HUES6 (cell line): ENCODE results near the gene RASGEF1B.
A peak's percentile ranks its signal among the peaks of the same experiment; 100 is the strongest.
"Not testable (repeated sequence)": the region's sequence is repeated elsewhere in the genome, so short reads cannot be mapped to it uniquely, and the experiment has no call there.

Experiments
- H3K27ac ChIP-seq: 2 replicates; pipeline ENCODE4 v1.7.0; 2013; ENCODE audit warnings: low read depth, mild to moderate bottlenecking, low read length, inconsistent platforms
- H3K27me3 ChIP-seq: 2 replicates; pipeline ENCODE4 v1.6.1; 2013; ENCODE audit warnings: low read length; ENCODE audit not compliant: control insufficient read depth, insufficient read depth
- H3K36me3 ChIP-seq: 2 replicates; pipeline ENCODE4 v1.6.1; 2013; ENCODE audit warnings: low read length; ENCODE audit not compliant: control insufficient read depth, insufficient read depth
- H3K4me1 ChIP-seq: 2 replicates; pipeline ENCODE4 v1.6.1; 2013; ENCODE audit warnings: low read length; ENCODE audit not compliant: control insufficient read depth, insufficient read depth
- H3K4me3 ChIP-seq: 2 replicates; pipeline ENCODE4 v1.5.1; 2013; ENCODE audit warnings: low read depth, low read length
- H3K9ac ChIP-seq: one replicate; pipeline ENCODE4 v1.6.1; 2013; ENCODE audit warnings: mild to moderate bottlenecking, low read length
- H3K9me3 ChIP-seq: 2 replicates; pipeline ENCODE4 v1.6.1; 2013; ENCODE audit warnings: low read depth, low read length; ENCODE audit not compliant: control insufficient read depth, insufficient read depth

Gene RASGEF1B

GRCh38 chr4:81473331-81474265, 1.9 kb upstream of the RASGEF1B start:
- not testable (repeated sequence) for H3K27ac ChIP-seq

GRCh38 chr4:81472281-81473182, 825 bp upstream of the RASGEF1B start:
- no peak overlapping the region for H3K27ac ChIP-seq
- no peaks in the 10 kb centered on the region for H3K9me3 ChIP-seq
- H3K36me3 ChIP-seq = no peaks in the 10 kb centered on the region
- peaks cover 19% of the 10 kb centered on the region for H3K27me3 ChIP-seq
- H3K9ac ChIP-seq = peak overlapping the region; percentile 39
- H3K4me1 ChIP-seq = peaks cover 22% of the 10 kb centered on the region
- peak overlapping the region; percentile 88 for H3K4me3 ChIP-seq

More at GRCh38 chr4:81473331-81474265, 1.9 kb upstream of the RASGEF1B start:
- Histone ChIP-seq H3K4me1 (peaks cover 22% of the 10 kb centered on the region), H3K27me3 (peaks cover 19% of the 10 kb centered on the region)
- H3K9ac ChIP-seq, H3K4me3 ChIP-seq, H3K9me3 ChIP-seq, H3K36me3 ChIP-seq: not testable (repeated sequence)

- H3K4me1 ChIP-seq = peaks cover 22% of the 10 kb centered on the region
- H3K9ac ChIP-seq = peak overlapping the region; percentile 75
- no peaks in the 10 kb centered on the region for H3K36me3 ChIP-seq
- peaks cover 19% of the 10 kb centered on the region for H3K27me3 ChIP-seq
- H3K27ac ChIP-seq = peak overlapping the region; percentile 39; the same call in 1 of the 2 replicates
- no peaks in the 10 kb centered on the region for H3K9me3 ChIP-seq
- H3K4me3 ChIP-seq = peak overlapping the region; percentile 88
Observed at GRCh38 chr4:81471298-81471587, 464 bp downstream of the RASGEF1B start.

GRCh38 chr4:81470456-81471297, 1.0 kb downstream of the RASGEF1B start:
- H3K9ac ChIP-seq = peak overlapping the region; percentile 75

GRCh38 chr4:81469781-81470455, 1.8 kb downstream of the RASGEF1B start:
- H3K27ac ChIP-seq = no peak overlapping the region
- H3K9ac ChIP-seq = peak overlapping the region; percentile 75
- H3K4me1 ChIP-seq = peaks cover 22% of the 10 kb centered on the region
- H3K36me3 ChIP-seq = no peaks in the 10 kb centered on the region
- H3K4me3 ChIP-seq = peak overlapping the region; percentile 88
- H3K27me3 ChIP-seq = peaks cover 19% of the 10 kb centered on the region
- H3K9me3 ChIP-seq = no peaks in the 10 kb centered on the region

More at GRCh38 chr4:81470456-81471297, 1.0 kb downstream of the RASGEF1B start:
- H3K27me3 ChIP-seq = peaks cover 19% of the 10 kb centered on the region
- H3K9me3 ChIP-seq = no peaks in the 10 kb centered on the region
- H3K4me3 ChIP-seq = peak overlapping the region; percentile 88
- no peaks in the 10 kb centered on the region for H3K36me3 ChIP-seq
- peaks cover 22% of the 10 kb centered on the region for H3K4me1 ChIP-seq
- H3K27ac ChIP-seq = no peak overlapping the region

DNA sequence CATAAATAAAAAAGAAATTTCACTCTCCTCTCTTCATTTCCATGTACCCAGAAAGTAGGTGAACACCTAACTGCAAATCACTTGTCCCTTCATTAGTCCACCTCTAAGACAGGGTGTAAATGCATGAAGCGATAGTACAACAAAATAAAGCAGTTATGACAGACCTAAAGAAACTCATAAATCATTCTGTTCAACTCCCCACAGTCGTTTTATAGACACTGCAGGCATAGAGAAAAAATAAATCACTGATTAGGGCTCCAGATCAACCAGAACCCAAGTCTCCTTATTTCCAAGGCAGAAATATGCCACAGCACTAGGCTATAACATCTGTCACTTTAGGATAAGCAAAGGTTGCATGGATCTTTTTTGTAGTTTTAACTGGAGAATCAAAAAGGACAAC, 3.0 kb downstream of the RASGEF1B start:
- H3K9ac ChIP-seq = no peak overlapping the region
- H3K9me3 ChIP-seq = no peaks in the 10 kb centered on the region
- H3K27ac ChIP-seq = no peak overlapping the region
- no peak overlapping the region for H3K4me3 ChIP-seq
- H3K36me3 ChIP-seq = no peaks in the 10 kb centered on the region
- peaks cover 19% of the 10 kb centered on the region for H3K27me3 ChIP-seq
- H3K4me1 ChIP-seq = peaks cover 14% of the 10 kb centered on the region

DNA sequence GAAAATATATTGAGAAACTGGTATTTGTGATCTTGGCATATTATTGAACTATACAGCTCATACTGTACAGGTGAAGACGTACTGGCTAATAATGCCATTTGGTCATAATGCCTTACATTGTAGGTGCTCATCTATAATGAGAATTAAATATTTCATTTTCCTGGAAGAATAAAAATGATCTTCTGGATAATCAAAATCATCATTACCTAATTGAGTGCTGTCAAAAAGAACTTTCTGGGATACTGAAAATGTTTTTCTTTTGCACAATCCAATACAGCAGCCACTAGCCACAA, 4.1 kb downstream of the RASGEF1B start:
- H3K9ac ChIP-seq = no peak overlapping the region
- peaks cover 7% of the 10 kb centered on the region for H3K4me1 ChIP-seq
- no peaks in the 10 kb centered on the region for H3K36me3 ChIP-seq
- H3K27me3 ChIP-seq = peaks cover 19% of the 10 kb centered on the region
- H3K9me3 ChIP-seq = no peaks in the 10 kb centered on the region
- no peak overlapping the region for H3K27ac ChIP-seq
- no peak overlapping the region for H3K4me3 ChIP-seq

DNA sequence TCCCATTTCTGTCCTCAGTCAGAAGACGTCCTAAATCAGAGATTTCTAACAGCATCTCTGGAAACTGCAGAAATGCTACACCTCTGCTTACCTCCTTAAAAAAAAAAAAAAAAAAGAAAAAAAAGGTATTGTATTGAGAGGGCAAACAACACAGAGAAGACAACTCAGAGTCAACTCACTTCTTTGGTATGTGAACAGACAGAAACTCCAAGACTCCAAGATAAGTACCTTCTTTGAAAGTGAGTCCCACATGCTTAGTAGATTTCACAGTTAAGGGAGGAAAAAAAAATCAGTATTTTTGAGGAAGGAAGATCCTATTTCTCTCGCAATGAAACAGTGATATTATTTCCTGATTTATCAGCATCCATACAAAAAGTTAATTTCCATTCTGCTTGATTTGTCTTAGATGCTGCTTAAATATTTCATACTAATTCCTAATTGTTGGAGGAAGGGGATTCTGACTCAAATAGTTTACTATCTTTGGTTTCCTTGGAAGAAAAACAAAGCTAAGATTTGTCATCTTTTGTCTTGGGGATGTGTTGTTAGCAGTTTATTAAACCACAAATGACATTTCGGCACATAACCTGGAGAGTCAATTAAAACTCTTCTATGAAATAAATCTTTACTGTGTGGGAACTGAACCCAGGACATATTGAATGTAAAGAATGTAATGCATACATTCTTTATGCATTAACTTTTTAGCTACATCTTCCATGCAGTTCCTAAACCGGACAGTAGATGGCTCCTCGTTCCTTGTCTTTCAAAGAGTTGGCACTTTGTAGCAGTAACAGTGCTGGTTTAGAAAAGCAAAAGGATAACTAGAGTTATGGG, 4.7 kb downstream of the RASGEF1B start:
- no peaks in the 10 kb centered on the region for H3K36me3 ChIP-seq
- no peak overlapping the region for H3K9ac ChIP-seq
- H3K27me3 ChIP-seq = peaks cover 19% of the 10 kb centered on the region
- peaks cover 4% of the 10 kb centered on the region for H3K4me1 ChIP-seq
- no peaks in the 10 kb centered on the region for H3K9me3 ChIP-seq
- H3K27ac ChIP-seq = no peak overlapping the region
- no peak overlapping the region for H3K4me3 ChIP-seq

DNA sequence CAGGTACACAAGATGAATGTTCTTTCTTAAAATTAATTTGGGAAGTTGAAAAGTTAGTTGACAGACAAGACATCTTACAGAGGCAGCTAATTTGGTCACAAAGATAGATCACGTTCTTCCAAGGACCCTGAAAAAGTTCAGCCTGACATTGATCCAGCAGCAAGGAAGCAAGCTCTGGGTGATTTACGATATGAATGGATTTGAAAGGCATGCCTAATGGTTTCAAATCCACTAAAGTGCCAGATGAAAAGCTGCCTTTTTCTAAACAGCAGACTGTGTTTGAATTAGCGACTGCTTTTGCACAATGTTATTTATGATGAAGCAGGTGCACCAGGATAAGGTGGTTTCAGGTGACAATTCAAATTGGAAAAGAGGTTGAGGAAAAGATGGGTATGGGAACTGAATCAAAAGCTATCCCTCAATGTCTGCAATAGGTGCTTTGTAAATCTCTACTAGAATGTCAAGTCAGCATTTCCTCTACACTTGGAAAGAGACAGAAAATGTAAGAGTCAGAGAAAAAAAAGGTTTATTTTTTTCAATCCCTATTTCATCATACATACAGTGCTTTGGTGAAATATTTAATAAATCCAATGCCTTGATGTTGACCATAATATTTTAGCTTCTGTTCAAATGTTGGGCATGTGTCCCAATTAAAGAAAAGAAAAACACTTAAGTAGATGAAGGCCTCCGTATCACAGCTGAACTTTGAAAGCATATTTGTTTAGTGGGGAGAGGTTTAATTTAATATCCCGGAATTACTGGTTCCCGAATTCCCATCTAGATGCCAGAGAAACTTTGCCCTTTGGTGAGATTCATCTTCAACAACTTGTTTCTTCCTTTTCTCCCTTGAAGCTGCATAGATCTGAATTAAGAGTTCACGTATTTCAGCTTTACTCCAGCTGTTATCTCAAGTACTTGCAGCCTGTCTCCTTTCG, 6.0 kb downstream of the RASGEF1B start:
- H3K36me3 ChIP-seq = no peaks in the 10 kb centered on the region
- peaks cover 13% of the 10 kb centered on the region for H3K27me3 ChIP-seq
- H3K9me3 ChIP-seq = no peaks in the 10 kb centered on the region
- no peaks in the 10 kb centered on the region; the same call in none of the 2 replicates for H3K4me1 ChIP-seq
- no peak overlapping the region for H3K27ac ChIP-seq
- no peak overlapping the region for H3K4me3 ChIP-seq
- no peak overlapping the region for H3K9ac ChIP-seq
